Naive B cell (primary cell): ENCODE results near the gene MFRP. TPM values are rescaled to one million over a fixed set of nuclear protein-coding genes. Genes with fewer than 3 reads are reported as not detected.

Experiments
- ATAC-seq, 2 donors: fragments of 150-1000 bp; cut with Tn5 transposase; 2 replicates each; pipeline ENCODE4 v1.10.0; 2021; ENCODE audit warnings: low read depth in 2 of 2, mild to moderate bottlenecking in 2 of 2, moderate library complexity in 2 of 2
- DNase-seq: peaks from one replicate; pipeline ENCODE4 v3.0.0; 2022
- H3K27ac Mint-ChIP-seq, 6 donors: one replicate each; pipeline ENCODE4 v1.8.0; 2020 to 2022; ENCODE audit warnings: mild to moderate bottlenecking in 6 of 6, mixed read lengths in 6 of 6, moderate library complexity in 5 of 6, inconsistent platforms in 2 of 6
- H3K27me3 Mint-ChIP-seq, 3 donors: one replicate each; pipeline ENCODE4 v1.8.0; 2021 to 2022; ENCODE audit warnings: mixed read lengths in 3 of 3, mild to moderate bottlenecking in 1 of 3
- H3K36me3 Mint-ChIP-seq, 2 donors: one replicate each; pipeline ENCODE4 v1.8.0; 2020 to 2022; ENCODE audit warnings: mixed read lengths in 2 of 2, inconsistent platforms in 1 of 2, mild to moderate bottlenecking in 1 of 2
- H3K4me1 Mint-ChIP-seq, 3 donors: one replicate each; pipeline ENCODE4 v1.8.0; 2020 to 2022; ENCODE audit warnings: mixed read lengths in 3 of 3, inconsistent platforms in 1 of 3, mild to moderate bottlenecking in 1 of 3, moderate library complexity in 1 of 3
- H3K4me3 Mint-ChIP-seq, 8 donors: one replicate each; pipeline ENCODE4 v1.8.0; 2020 to 2022; ENCODE audit warnings: mild to moderate bottlenecking in 8 of 8, mixed read lengths in 8 of 8, moderate library complexity in 8 of 8, inconsistent platforms in 2 of 8
- H3K9me3 Mint-ChIP-seq, 7 donors: one replicate each; pipeline ENCODE4 v1.8.0; 2020 to 2022; ENCODE audit warnings: mixed read lengths in 7 of 7, mild to moderate bottlenecking in 5 of 7, inconsistent platforms in 2 of 7, moderate library complexity in 1 of 7
- polyA plus RNA-seq, 6 donors: library from polyadenylated mRNA; unstranded; fragments of 300-500 nt; fragmentation: Illumina TruSeq; gene quantifications; one replicate each; pipeline ENCODE4 v1.2.3, GENCODE V29; 2021; ENCODE audit warnings: low read depth in 6 of 6

Gene MFRP
- polyA plus RNA-seq, 6 donors from 2014 or later = not detected

DNA sequence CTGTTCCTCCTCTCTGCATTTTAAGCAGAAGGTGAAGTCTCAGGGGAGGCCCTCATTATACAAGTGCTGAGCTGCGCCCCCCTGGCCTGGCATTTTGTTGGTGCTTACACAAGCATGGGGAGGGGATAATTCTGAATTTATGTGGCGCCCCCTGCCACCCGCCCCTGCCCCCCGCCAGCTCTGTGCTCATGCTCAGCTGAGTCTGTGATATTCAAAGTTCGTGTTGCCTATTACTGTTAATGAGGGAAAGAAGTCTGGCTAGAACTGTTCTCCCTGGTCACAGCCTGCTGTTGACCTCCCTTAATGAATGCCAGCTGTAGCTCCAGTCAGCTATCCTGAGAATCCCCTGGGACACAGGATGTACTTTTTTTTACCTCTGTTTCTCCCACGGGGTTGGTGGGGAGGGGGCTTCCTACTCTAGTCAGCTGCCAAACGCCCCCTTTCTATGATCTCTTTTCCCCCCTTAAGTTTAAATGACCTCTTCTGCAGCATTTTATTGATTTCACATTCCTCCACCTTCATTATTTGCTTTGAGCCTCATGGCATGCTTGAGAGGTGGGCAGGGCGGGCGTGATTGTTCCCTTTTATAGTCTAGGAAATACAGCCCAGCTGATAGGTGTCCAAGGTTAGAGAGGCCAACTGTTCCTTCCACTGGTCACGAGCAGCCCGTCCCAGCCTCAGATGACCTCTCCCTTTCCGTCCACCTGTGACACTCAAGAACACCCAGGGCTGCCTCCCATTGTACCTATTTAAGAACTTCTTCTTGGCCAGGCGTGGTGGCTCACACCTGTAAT, 22.8 kb upstream of the MFRP start:
- H3K27ac Mint-ChIP-seq = no peak overlapping the region
- DNase-seq (no peak), ATAC-seq (no peak)
- peaks cover 0 to 3% (median 0%) of the 10 kb centered on the region in 7 donors for H3K9me3 Mint-ChIP-seq
- peak overlapping the region in 1 of 8 donors; percentile 18 for H3K4me3 Mint-ChIP-seq
- H3K4me1 Mint-ChIP-seq = peaks cover 5 to 7% (median 6%) of the 10 kb centered on the region in 3 donors
- H3K36me3 Mint-ChIP-seq = peaks cover 0 to 8% of the 10 kb centered on the region in 2 donors
- H3K27me3 Mint-ChIP-seq = peaks cover 37 to 70% (median 58%) of the 10 kb centered on the region in 3 donors

DNA sequence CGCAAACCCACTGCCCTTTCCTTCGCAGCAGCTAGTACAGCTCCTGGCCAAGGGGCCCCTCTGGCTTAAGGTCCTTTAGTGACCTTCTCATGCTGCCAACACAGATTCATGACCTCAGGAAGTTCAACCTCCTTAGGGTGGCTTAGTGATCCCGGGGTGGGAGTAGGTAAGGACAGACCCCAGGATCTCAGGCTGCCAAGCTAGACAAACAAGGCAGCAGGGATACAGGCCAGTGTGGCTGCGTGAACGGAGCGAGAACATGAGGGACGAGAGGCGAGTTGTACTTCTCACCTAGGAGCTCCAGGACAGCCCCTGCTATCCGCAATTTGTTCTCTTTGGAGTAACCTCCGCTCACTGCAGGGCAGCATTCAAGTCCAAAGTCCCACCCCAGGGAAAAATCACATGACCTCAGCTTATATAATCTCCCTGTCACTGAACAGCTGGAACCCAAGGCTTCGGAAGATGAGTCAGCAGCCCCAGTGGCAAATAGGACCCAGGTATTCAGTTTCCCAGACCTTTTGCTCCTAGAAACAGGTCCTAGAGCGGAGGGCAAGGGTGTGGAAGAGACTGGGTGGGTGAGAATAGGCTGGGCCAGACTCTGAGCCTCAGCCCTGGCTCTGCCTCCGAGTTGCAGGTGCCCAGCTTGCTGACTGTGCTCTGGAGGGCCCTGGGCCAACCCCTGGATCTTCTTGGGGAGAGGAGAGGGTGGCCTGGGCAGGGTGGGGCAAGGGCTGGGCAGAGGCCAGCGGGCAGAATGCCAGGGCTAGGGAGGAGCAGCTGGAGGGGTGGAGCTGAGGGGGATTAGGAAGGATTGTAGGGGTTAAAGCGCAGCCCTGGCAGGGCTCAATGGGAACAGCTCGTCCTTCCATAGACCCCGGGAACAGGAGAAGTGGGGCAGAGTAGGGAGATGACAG, 21.9 kb upstream of the MFRP start:
- no peak overlapping the region for H3K27ac Mint-ChIP-seq
- no peak overlapping the region for H3K4me3 Mint-ChIP-seq
- peaks cover 37 to 73% (median 61%) of the 10 kb centered on the region in 3 donors for H3K27me3 Mint-ChIP-seq
- H3K9me3 Mint-ChIP-seq = peaks cover 0 to 3% (median 0%) of the 10 kb centered on the region in 7 donors
- peaks cover 5 to 9% (median 7%) of the 10 kb centered on the region in 3 donors for H3K4me1 Mint-ChIP-seq
- peaks cover 0 to 9% of the 10 kb centered on the region in 2 donors for H3K36me3 Mint-ChIP-seq
- ATAC-seq = no peak
- no peak for DNase-seq

GRCh38 chr11:119367661-119368120, 21.2 kb upstream of the MFRP start:
- Mint-ChIP-seq H3K4me1 (peaks cover 5 to 16% (median 7%) of the 10 kb centered on the region in 3 donors), H3K27me3 (peaks cover 39 to 79% (median 68%) of the 10 kb centered on the region in 3 donors), H3K9me3 (peaks cover 0 to 3% (median 0%) of the 10 kb centered on the region in 7 donors), H3K27ac (no peak overlapping the region), H3K4me3 (no peak overlapping the region), H3K36me3 (peaks cover 0 to 9% of the 10 kb centered on the region in 2 donors)
- ATAC-seq = no peak
- no peak for DNase-seq

DNA sequence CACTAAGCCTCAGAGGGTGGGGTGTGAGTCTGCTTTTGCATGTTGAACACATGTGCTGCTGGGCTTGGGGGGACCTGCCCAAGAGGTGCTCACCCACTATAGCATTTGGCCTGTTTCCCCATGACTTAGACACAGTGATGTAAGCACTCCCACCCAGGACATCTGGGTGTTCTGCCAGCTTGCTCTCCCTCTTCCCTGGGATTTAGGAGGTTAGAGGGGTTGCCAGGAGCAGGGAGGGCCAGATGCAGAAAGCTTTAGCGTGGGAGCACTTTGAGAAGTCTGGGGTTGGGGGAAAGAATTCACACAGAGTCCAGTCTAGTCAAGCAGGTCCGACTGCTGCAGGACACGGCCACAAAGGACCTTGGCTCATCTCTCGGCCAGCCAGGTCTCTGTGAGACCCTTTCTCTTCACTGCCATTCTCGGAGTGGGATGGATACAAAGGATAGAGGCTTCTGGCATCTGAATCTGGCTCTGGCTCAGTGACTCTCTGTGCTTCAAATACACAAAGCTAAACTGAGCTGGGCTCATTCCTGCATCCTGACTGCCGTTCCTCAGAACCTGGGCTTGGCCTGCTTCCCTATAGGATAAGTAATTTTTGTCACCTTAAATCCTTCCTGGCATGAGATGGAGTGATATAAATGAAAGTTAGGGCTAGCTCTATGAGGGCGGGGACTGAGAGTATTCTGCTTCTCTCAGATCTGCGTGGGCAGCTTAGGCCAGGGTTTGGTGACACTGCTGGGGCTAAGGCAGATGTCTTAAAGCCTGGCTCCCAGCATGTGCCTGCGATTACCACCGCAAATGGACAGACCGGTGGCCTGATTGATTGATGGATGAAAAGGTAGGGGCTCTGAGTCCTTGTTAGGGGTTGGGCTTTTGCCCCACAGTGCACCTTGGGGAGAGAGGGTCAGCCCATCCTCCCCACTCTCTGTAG, 20.4 kb upstream of the MFRP start:
- no peak overlapping the region for H3K27ac Mint-ChIP-seq
- ATAC-seq = no peak

DNA sequence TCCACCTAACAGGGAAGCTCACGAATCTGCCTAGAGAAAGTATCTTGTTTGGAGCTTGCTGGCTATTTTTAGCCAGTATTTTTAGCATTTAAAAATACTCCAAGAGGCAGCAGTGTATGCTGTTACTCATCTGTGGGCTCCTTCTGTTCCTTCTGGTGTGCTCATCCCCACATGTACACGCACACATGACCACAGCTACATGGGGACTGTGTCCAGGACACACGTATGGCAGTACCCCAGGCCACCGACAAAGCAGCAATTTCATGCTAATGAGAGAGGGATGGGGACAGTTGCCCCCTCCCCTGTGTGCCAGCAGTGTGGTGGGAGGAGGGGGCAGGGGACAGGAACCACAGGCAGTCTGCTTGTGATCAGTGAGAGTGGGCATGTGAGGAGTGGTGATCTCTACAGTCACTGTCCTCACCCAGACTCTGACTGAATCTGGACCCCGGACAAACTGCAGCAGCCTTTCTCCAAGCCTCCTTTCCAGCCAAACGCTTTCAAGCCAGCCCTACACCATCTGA, 18.6 kb upstream of the MFRP start:
- peaks cover 5 to 16% (median 7%) of the 10 kb centered on the region in 3 donors for H3K4me1 Mint-ChIP-seq
- no peak for ATAC-seq
- no peak overlapping the region for H3K27ac Mint-ChIP-seq
- H3K27me3 Mint-ChIP-seq = peaks cover 37 to 76% (median 71%) of the 10 kb centered on the region in 3 donors
- peak overlapping the region in 4 of 8 donors; percentile 64 to 87 (median 86) for H3K4me3 Mint-ChIP-seq
- no peak for DNase-seq
- peaks cover 0 to 3% (median 0%) of the 10 kb centered on the region in 7 donors for H3K9me3 Mint-ChIP-seq
- H3K36me3 Mint-ChIP-seq = peaks cover 0 to 9% of the 10 kb centered on the region in 2 donors

More for the DNA sequence above, 20.4 kb upstream of the MFRP start:
- Mint-ChIP-seq H3K4me1 (peaks cover 5 to 16% (median 7%) of the 10 kb centered on the region in 3 donors), H3K27me3 (peaks cover 41 to 82% (median 75%) of the 10 kb centered on the region in 3 donors), H3K9me3 (peaks cover 0 to 3% (median 0%) of the 10 kb centered on the region in 7 donors), H3K36me3 (peaks cover 0 to 9% of the 10 kb centered on the region in 2 donors), H3K4me3 (peak overlapping the region in 1 of 8 donors; percentile 50)
- DNase-seq = no peak

DNA sequence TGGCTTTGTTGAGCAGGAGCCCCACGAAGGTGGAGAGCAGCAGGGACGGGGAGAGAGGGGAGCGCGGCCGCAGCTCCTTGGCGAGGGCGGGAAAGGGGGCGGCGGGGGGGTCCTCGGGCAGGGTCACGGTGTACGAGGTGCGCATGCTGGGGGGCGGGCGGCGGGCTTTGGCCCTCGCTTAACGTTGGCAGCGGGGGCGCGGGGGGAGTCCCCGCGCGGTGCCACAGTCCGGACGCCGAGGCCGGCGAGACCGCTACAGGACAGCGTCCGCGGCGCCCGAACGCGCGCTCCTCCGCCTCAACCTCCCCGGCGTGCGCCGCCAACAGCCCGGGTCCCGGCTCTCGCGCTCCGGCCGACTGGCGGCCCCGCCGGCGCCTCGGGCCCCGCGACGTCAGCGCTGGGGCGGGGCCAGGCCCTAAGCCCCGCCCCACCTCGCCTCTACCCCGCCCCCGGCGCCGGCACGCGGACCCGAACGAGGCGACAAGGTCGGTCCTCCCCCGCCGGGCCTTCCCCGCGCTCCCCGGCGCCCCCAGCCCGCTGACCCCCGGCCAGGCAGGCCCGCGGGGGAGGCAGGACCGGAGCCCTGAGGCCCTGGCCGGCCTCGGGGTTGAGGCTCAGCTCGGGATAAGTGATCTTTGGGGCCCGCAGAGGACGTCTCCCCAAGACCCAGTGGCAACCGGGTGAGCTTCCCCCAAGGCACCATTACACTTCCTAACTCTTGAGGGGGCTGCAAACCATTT, 17.5 kb upstream of the MFRP start:
- peaks cover 41 to 69% (median 62%) of the 10 kb centered on the region in 3 donors for H3K27me3 Mint-ChIP-seq
- peaks cover 0 to 9% of the 10 kb centered on the region in 2 donors for H3K36me3 Mint-ChIP-seq
- ATAC-seq = peak; percentile 84 to 86
- peak overlapping the region; percentile 44 to 91 (median 86) for H3K4me3 Mint-ChIP-seq
- H3K4me1 Mint-ChIP-seq = peaks cover 16 to 27% (median 16%) of the 10 kb centered on the region in 3 donors
- H3K9me3 Mint-ChIP-seq = peaks cover 0 to 3% (median 0%) of the 10 kb centered on the region in 7 donors
- DNase-seq = peak; percentile 52
- peak overlapping the region in 3 of 6 donors; percentile 24 to 94 (median 94) for H3K27ac Mint-ChIP-seq

GRCh38 chr11:119363081-119363850, 16.8 kb upstream of the MFRP start:
- H3K4me1 Mint-ChIP-seq = peaks cover 16 to 29% (median 19%) of the 10 kb centered on the region in 3 donors
- ATAC-seq (no peak), DNase-seq (no peak)
- peaks cover 0 to 9% of the 10 kb centered on the region in 2 donors for H3K36me3 Mint-ChIP-seq
- peak overlapping the region in 1 of 6 donors; percentile 36 for H3K27ac Mint-ChIP-seq
- peak overlapping the region in 7 of 8 donors; percentile 45 to 82 (median 68) for H3K4me3 Mint-ChIP-seq
- peaks cover 41 to 63% (median 56%) of the 10 kb centered on the region in 3 donors for H3K27me3 Mint-ChIP-seq
- peaks cover 0 to 3% (median 0%) of the 10 kb centered on the region in 7 donors for H3K9me3 Mint-ChIP-seq

- no peak for ATAC-seq
- peaks cover 40 to 59% (median 53%) of the 10 kb centered on the region in 3 donors for H3K27me3 Mint-ChIP-seq
- H3K36me3 Mint-ChIP-seq = peaks cover 0 to 9% of the 10 kb centered on the region in 2 donors
- H3K4me1 Mint-ChIP-seq = peaks cover 20 to 35% (median 24%) of the 10 kb centered on the region in 3 donors
- H3K4me3 Mint-ChIP-seq = peak overlapping the region in 7 of 8 donors; percentile 45 to 82 (median 65)
- DNase-seq = no peak
- peak overlapping the region in 1 of 6 donors; percentile 3 for H3K27ac Mint-ChIP-seq
- H3K9me3 Mint-ChIP-seq = peaks cover 0 to 3% (median 0%) of the 10 kb centered on the region in 7 donors
Observed at GRCh38 chr11:119362741-119363080, 16.2 kb upstream of the MFRP start.

- Mint-ChIP-seq H3K36me3 (peaks cover 0 to 9% of the 10 kb centered on the region in 2 donors), H3K4me3 (peak overlapping the region in 7 of 8 donors; percentile 15 to 82 (median 59)), H3K4me1 (peaks cover 26 to 40% (median 29%) of the 10 kb centered on the region in 3 donors), H3K9me3 (peaks cover 0 to 3% (median 0%) of the 10 kb centered on the region in 7 donors), H3K27ac (peak overlapping the region in 1 of 6 donors; percentile 3), H3K27me3 (peaks cover 34 to 59% (median 53%) of the 10 kb centered on the region in 3 donors)
- ATAC-seq = no peak
- no peak for DNase-seq
Observed at GRCh38 chr11:119361941-119362725, 15.6 kb upstream of the MFRP start.

DNA sequence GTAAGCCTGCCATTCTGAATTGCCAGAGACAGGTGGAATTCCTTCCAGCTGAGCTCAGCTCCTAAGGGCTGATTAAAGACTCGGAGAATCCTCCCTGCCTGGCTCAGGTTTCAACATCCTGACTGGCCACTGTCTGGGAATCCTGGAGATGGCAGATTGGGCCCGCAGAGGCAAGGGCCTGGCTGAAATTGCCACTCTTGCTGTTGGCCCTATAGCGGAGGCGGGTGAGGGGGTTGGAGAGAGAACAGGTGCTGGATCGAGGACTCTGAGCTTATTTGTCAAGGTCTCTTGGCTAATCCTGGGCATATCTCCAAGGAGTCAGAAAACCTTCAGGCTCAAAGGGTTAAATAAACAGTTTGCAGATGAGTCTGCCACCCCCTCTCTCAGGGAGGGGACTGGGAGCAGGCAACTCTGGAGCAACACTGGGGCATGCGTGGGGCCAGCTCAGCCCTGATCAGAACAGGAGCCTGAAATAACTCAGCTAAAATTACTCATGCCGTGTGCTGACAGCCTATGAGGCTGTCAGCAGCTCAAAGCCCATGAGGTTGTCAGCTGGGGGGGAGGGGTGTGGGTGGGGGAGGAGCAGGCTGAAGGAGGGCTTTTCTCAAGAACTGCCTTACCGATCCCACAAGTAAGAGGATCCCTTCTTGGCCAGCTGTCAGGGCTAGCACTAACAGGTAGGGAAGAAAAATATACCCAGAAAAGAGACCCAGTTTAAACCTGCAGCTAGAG, 14.7 kb upstream of the MFRP start:
- peaks cover 0 to 9% of the 10 kb centered on the region in 2 donors for H3K36me3 Mint-ChIP-seq
- H3K27me3 Mint-ChIP-seq = peaks cover 25 to 57% (median 53%) of the 10 kb centered on the region in 3 donors
- H3K4me1 Mint-ChIP-seq = peaks cover 33 to 47% (median 34%) of the 10 kb centered on the region in 3 donors
- peaks cover 0 to 3% (median 0%) of the 10 kb centered on the region in 7 donors for H3K9me3 Mint-ChIP-seq
- no peak for ATAC-seq
- H3K27ac Mint-ChIP-seq = no peak overlapping the region
- H3K4me3 Mint-ChIP-seq = peak overlapping the region in 1 of 8 donors; percentile 37
- DNase-seq = no peak
